GM12801 (cell line): ENCODE measurements around the gene UBAC2.

Source experiments
- CTCF ChIP-seq: IDR thresholded peaks from one replicate; pipeline ENCODE4 v1.5.1; 2011; ENCODE audit warnings: control low read depth; ENCODE audit not compliant: insufficient read length; ENCODE audit errors: extremely low read depth

UBAC2 gene

GRCh38 chr13:99361197-99361596 is 160.5 kb downstream of the UBAC2 start:
- TF ChIP-seq CTCF, result no peak

DNA sequence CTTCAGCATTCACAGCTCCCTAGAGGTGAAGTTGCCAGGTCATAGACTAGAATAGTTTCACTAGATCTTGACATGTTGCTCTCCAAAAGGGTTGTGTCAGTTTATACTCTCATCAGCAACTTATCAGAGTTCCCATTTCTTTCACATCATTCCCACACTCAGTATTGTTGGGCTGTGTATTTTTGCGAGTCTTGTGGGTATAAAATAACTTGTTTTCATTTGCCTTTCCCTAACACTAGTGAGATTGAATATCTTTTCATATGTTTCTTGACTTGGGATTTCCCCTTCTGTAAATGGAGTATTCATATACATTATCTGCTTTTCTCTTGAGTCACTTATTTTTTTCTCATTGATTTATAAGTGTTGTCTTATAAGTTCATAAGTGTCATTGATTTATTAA is 161.7 kb downstream of the UBAC2 start:
- TF ChIP-seq CTCF, result no peak

DNA sequence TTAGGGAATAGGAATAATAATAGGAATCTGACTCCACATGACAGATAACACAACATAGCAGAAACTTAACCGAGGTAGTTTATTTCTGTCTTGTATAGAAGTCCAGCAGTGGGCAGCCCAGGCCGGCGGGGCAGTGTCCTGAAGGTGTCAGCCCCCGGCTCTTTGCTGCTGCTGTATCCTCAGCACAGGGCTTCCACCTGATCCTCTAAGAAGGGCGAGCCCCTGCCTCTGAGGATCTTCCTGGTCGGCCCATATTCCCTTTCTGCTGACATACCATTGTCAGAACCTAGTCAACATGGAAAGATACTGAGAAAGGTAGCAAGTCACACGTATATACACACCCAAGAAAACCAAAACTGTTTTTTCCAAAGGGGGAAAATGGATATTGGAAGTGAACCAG is 162.7 kb downstream of the UBAC2 start:
- TF ChIP-seq CTCF, result no peak

GRCh38 chr13:99363949-99364348 is 163.3 kb downstream of the UBAC2 start:
- TF ChIP-seq CTCF, result no peak

DNA sequence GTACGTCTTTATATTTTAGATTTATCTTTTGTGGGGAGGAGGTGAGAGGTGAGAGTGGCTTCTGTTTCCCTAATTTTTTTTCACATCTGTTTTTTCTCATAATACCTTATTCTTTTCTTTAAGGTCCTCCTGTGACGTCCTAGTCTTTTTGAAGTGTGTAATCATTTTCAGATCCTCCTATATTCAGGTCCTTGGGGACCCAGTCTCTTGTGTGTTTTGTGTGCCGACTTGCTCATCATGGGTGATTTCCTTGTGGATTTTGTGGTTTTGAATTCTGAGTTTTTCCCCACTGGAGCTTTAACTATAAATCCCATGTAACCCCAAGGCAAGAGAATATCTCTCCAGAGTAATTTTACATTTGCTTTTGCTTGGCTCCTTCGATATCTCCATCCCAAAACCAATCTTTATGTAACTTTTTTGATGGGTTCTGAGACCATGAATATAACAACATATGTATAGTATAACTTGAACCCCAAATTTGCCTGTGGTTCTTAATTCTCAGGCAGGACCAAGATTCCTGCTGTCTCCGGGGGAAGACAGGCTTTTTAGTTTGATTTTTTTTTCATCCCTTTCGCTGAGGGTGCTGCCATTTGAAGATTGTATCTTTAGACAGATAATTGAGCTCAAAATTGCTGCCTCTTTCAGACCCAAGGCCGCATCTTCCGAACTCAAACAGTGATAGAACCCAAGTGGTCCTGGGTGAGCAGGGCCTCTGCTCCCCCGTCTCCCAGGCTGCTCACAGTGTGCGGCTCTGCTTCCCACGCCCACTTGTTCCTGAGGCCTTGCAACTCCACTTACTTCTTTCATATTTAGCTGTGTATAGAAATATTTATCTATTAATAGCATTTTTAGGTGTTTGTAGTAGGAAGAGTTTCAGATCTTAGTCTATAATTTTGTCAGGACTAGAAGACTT is 165.7 kb downstream of the UBAC2 start:
- TF ChIP-seq CTCF, result no peak

DNA sequence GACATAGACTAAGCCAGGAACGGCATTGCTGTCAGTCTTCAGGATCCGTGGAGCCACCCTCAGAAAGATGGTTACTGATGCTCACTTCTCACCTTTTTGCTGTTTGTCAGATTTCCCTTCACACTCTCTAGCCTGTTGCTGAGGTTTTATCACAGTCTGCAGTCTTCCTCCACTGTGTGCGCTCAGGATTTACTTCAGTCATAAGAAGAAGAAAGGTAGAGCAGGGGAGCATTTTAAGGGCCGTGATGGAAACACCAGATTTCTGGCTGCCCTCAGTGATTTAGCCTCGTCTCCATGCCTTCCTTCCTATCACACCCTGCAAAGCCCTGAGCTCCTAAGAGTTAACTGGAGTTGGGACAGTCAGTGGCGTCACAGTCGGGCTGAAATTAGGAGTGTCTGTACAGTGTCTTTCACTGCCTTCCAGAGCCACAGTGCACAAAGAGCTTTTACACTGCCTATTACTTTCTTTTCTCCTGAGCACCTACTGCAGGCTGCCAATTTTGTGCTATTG is 166.5 kb downstream of the UBAC2 start:
- no peak for TF ChIP-seq CTCF

GRCh38 chr13:99367663-99368448 is 167.2 kb downstream of the UBAC2 start:
- no peak for TF ChIP-seq CTCF
